Activated CD8-positive, alpha-beta memory T cell treated with anti-CD3 and anti-CD28 coated beads, Interleukin-2, amount 50 U/mL, for 4 hours (primary cell): ENCODE measurements around the gene EGFR.

ENCODE experiments used
- DNase-seq: peaks from one replicate; pipeline ENCODE4 v3.0.0-alpha.2; 2020

The EGFR gene

DNA sequence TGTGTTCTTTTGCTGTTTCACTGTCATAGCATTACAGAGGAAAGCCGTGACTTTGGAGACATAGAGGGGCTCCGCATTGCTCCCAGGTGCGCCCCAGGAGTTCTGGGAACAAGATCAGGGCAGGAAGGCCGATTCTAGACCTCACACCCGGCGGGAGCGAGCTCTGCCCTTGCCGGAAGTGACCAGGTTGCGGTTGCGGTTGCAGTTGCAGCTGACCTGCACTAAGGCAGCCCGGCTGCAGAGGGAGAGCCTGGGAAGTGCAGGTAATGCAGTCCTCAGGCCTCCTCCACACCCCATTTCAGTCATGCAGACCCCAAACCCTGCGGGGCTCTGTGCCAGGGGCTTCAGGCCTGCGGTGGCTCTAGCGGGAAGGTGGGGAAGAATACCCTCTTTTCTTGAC, 216.3 kb downstream of the EGFR start:
- DNase-seq, result no peak

DNA sequence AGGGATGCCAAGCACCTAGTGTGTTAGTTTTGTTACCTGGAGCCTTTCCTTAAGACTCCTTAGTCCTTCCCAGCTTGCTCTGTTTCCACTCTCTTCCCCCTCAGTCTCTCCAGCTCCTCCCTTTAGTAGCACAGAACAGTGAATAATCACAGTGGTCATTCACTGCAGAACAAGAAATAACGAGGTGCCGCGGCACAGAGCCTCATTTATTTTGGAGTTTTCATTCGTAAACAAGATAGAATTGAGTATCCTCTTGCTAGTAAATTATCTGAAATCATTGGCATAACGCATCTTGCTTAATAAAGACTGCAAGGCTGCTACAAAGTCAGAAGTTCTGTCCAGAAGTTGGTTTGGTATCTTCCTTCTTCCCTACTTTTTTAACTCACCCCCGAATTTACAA, 217.0 kb downstream of the EGFR start:
- DNase-seq, result no peak

DNA sequence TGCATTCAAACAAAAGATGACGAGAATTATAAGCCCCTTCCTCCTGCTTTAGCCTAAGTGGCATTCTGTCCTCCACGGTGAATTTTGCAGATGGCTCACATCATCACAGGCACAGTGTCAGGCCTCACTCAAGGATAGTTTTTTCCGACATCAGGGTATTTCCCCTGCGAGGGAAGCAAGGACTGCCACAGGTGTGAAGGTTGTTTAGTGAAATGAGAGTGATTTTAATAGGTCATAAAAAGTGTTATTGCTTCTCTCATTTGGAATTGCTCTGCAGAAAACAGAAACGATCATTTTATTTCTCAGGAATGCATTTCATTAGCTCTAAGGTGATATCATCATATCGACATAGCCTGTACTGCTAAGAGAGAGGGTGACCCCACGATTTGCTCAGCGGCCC, 217.7 kb downstream of the EGFR start:
- no peak for DNase-seq

DNA sequence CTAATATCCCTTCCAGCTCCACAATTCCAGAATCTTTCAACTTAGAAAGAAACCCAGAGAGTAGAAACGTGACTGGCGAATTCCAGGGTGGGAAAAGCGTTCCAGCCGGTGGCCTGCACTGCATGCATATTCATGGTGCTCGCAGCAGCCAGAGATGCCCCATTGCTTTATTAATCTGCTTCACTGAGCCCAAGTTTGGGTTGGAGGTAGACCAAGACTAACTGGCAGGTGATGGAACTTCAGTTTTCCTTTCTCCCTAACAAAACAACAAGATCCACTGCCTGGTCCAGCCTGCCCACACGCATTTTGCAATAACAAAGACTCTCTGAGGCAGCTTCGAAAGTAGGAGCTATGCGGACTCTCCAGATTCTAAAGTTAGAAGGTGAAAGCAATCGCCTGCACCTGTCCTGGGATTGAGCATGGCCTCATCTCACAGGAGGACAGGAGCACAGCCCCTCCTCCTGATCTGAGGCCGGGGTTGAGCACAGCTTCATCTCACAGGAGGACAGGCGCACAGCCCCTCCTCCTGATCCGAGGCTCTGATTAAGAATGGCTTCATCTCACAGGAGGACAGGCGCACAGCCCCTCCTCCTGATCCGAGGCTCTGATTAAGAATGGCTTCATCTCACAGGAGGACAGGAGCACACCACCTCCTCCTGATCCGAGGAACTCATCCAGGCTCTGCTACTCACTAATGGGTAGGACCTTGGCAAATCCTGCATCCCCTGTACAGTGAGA, 218.5 kb downstream of the EGFR start:
- DNase-seq, result no peak

DNA sequence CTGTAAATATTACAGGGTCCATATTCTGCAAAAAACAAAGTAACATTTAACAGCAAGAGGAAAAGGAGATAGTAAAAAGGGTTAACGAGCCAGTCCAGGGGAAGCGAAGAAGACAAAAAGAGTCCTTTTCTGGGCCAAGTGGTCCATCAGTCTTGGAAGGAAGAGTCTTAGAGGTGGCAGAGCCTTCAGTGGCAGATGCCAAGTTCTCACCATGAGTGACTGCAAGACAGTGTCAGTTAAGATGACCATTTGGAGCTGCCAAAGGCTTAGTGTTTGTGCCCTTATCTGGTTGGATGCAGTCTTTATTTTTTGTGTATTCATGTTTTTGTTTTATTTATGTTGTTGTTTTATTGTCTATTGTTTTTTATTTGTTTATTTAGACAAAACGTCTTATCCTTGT, 220.6 kb downstream of the EGFR start:
- no peak for DNase-seq

DNA sequence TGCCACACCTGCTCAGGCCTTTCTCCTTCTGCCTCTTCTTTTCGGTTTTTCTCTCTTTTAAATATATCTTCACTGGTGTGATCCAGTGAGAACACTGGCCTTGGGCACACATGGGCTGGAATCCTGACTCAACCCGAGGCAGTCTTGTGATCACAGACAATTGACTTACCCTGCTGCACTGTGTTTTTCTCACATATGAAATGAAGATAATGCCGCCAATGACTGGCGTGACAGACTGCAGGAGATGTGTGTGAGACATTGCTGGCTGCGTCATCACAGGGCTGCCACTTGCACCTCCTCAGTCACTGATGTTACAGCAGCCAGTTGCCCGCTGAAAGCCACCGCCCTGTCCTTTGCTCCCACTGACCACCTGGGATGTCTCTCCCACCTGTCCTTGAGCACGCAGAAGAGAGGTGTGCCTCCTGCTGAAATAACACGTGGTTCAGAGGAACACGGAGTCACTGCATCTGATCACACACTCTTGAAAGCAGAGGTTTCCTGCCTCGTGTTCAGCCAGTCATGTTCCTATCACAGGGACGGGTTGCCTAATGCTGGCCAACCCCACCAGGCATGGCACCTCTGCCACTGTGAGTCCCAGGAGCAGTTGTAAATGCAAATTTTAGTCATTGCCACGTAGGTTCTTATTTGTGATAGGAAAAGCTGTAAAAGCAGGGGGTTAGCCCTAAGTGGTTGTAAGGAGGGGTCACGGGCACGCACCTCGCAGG, 221.8 kb downstream of the EGFR start:
- DNase-seq, result no peak

DNA sequence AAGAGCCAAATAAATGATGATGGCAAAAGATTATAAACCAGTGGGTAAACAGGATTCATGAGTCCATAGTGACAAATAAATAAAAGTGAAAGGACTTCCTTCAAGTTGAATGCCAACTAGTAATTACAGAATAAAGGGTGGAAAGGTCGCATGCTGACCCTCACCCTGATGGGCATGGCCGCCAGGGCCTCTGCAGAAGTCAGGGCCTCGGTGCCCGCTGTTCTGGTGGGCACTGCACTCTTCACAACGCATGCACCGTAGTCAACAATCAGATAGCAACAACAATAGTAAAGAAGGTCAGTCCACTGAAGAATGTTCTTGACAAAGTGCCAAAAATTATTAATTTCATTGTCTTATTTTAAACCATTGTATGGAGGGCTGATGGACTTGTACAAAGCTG, 223.1 kb downstream of the EGFR start:
- no peak for DNase-seq

DNA sequence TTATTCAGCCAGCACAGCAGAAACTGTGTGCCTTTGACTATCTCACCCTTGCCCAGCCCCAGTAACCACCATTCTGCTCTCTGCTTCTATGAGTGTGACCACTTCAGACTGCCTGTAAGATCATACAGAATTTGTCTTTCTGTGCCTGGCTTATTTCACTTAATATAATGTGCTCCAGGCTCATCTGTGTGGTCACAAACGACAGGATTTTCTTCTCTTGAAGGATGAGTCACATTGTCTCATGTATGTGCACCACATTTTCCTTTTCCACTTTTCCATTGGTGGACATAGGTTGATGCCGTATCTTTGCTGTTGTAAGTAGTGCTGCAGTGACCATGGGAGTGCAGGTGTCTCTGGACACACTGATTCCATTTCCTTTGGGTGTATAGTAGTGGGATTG, 223.8 kb downstream of the EGFR start:
- DNase-seq, result no peak

DNA sequence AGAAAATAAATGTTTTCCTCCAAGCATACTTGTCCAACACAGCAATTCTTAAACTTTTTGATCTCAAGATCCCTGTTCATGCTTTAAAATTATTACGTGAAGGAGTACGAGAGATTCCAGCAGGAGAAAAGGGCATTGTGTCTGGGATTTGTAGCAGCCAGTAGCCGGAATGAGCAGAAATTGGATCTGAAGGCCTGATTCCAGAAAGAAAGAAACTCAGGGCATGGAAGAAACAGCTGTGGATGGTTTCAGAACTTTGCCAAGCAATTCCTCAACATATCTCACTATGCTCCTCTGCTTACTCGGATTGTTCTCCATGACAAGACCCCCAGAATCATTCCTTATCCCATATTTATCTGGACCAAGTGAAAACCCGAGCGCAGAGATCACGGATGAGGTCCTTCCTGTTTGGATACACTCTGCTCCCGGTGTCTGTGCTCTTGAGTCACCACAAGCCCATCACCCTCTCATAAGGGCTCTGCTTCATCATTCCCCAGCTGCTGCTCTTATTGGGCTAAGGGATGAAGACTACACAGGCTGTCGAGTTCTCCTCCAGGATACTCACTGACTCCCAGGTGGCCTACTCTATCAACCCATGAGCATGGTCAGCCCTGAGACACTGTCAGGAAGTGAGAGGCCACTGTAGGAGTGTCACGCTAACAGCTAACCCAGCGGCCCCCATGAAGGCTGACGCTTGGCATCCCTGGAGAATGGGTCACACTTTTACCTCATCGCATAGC, 225.4 kb downstream of the EGFR start:
- no peak for DNase-seq

DNA sequence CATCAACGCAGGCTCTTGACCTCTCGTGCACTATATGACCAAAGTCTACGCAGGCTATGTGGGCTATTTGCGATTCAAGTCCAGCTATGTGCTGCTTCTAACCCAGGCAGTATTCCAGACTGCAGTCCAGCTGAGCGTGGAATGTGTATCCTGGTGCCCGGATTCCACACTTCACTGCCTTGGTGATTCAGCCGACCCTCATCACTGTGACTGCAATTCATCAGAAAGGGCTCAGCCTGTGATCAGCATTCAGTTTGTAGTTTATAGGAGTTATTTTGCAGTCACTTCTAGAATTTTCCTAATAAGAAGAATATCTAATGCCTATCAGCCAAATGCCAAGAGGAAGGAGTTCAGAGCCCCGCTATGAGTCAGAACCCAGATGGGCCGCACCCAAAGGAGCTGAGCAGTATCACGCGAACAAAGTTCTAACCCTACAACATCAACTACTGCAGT, 226.5 kb downstream of the EGFR start:
- no peak for DNase-seq

DNA sequence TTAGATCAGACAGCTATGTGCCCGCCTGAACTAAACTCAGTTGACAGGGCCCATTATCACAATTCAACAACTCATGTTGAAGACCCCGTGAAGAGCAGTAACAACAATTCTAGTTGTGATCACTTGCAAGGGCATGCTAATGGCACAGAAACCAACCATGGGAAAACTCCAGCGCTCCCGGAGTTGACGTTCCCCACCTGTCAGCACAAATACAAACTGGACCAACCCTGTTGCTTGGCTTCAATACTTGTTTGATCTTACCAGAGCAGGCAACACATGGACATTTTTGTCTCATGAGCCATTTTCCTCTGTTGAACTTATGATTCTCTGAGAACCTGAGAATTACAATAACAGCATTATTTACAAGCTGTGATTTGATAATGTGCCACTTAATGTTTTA, 227.4 kb downstream of the EGFR start:
- DNase-seq, result no peak

DNA sequence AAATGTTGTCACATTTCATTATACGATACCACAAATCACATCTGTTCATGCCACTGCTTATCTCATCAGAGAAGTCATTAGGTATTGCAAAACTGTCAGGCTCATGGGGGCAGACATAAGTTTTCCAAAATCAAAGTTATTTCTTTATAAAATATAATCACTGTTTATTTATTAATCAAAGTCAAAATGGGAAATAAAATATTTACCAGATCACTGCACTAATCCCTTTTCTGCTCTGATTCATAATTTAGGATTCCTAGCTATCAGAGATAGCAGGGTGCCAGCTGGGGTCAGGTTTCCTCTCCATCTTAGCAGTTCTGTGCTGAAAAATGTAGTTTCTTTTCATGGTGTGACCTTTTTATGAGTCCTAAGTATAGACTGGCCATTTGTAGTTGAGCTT, 228.6 kb downstream of the EGFR start:
- no peak for DNase-seq

DNA sequence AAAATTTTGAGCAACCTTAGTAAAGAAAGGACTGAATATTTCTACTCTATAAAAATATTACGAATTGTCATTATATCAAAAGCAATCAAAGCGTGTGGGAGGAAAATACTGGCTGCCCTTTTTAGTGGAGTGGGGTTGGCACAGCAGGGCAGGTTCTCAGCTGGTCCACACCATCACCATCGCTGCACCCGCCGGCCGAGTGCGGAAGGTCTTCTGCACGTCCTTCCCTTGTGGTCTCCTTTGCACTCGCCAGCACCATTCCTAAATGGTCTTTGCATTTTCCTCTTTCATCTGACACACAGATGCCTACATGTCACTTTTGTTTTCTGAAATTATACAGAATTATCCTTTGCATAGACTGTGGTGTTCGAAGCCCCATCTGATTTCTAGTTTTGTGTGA, 229.7 kb downstream of the EGFR start:
- DNase-seq, result no peak

DNA sequence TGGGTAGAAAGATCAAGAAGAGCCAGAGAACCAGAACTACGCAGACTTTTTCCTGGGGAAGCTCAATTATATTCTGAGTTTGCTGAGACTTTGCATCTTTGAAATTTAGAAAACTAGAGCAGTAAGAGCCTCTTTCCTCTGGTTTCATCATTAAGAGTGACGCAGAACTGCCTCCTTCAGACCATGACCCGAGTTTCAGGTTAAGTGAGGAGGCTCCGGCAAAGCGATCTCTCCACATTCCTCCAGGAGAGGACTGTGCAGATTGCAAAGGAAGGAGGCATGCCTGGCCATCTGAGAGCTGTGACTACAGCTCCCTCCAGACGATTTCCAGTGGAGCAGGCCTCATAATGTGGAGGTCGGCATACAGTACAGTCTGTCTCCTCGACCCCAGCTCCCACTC, 230.5 kb downstream of the EGFR start:
- no peak for DNase-seq

DNA sequence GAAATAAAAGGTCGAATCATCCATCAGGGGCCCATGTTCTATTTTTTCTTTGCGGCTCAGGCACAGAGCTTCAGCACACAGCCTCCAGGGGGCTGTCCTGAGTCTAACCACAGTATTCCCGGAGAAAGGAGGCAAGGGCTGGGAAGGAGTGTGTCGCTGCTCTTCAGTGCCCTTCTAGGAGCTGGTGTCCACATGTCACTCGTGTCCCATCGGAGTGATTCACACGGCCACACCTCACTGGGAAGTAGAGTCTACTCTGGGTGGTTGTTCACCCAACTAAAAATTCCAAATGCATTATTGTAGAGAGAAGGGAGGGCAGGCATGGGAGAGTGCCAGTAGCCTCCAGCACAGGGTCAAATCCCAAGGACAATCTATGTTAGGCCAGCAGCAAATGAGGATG, 231.5 kb downstream of the EGFR start:
- DNase-seq, result no peak

DNA sequence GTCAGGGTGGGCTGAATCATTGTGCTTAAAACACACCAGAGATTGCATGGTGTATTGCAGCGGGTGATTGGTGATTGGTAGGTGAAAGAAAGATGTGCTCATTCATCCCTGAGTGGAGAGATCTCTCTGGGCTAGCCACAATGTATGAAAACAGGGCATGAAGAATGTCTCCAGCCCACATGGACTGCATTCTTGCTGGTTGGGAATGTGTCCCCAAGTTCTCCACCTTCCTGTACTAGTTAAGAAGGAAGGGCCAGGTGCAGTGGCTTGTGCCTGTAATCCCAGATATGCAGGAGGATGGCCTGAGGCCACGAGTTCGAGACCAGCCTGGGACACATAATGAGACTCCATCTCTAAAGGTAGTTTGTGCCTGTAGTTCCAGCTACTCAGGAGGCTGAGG, 232.5 kb downstream of the EGFR start:
- DNase-seq, result no peak

DNA sequence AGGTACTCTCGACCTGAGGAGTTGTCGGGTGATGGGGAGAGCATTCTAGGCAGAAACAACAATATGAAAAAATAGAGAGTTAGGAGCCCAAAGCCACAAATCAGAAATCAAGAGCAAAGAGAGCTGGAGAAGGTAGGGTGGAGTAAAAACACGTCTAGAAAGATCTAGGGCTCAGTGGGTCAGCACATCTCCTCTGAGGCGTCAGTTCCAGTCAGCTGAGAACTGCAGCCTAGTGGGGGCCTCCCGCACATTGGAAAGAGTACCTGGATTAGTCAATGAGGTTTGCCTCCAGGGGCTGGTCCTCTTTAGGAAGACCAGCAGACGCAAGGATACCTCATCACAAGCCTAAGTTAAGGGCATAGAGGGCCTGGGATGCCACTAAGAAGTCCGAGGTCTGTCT, 233.1 kb downstream of the EGFR start:
- DNase-seq, result no peak

DNA sequence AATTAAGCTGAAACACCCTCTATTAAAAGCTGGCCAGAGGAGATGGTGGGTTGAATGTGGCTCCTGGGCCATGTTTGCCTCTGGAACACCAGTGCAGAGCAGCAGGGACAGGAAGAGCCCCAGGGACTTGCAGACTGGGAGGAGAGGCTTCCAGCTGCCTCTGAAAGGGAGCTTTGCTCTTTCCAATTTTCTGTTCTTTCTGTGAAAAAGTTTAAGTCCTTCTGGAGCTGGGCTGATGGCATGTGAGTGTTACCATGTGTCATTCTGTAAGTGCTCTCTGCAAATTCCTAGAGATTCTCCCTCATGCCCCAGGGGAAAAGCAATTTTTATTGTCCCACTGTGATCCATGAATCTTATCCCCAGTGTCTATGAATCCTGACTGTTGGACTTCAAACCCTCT, 233.6 kb downstream of the EGFR start:
- DNase-seq, result no peak

DNA sequence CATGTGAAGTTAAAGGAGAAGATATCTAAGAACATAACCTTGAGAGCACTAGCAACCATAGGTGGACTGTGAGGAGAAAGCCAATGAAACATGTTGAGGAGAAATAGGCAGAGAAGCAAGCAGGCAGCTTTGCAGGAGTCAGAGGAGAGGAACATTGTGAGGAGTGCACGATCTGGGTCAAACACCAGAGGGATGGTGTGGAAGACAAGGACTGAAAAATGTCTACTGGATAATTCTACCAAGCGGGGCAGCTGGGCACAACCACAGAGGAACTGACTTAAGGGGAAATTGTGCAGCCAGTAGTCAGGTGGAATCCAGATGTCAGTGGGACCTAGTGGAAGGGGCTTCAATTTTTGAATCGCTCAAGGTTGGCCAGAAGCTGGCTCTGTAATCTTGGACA, 234.4 kb downstream of the EGFR start:
- DNase-seq, result no peak

DNA sequence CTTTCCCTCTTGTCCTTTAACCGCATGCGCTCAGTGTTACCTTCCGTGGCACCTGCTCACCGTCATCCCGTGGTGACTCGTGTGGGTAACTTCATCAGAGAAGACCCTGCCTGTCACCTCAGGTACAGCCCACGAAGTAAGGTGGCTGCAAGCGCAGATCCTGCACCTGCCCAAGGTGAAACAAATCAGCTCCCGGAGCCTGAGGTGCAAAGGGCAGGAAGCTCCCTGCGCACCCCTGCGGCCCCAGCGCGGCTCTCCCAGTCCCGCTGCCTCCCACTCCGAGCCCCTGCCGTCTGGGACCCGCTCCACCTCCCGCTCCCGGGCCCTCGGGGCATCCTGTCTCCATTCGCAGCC, 235.4 kb downstream of the EGFR start:
- no peak for DNase-seq

DNA sequence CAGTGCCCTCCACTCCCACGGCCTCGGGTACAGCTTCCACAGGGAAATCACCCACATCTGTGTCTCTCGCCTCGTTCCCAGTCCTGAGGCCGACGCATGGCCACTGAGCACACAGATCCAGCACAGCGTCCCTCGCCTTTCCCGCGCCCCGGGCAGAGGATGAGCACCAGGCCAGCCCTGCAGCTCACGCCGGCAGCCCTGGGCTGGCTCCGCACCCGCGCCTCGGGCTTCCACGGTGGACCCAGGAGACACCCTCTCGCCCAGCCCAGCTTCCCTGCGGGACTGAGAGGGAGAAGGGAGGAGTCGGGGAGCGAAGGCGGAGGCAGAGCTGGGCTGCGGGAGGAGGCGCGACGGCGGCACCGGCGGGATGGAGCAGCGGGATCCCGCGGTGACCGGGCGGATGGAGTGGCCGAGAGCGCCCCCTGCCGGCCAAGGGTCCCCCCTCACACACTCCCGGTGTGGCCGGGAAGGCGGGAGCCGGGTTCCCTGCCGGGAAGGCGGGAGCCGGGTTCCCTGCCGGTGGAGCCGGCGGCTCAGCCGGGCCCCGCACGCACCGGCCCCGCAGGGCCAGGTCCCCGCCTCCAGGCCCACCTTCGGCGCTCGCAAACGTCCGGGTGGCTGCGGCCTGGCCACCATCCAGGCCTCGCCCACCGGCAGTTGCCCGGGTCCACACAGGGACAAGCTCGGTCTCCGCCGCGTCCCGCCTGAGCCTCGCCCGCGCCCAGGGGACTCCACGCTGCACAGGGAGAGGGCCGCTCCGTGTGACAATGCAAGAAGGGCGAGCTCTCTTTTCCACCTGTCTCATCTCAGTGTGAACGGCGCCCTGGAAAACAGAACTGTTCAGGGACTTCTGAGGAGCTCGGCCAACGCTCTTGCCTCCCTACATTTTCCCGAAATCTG, 236.0 kb downstream of the EGFR start:
- peak; percentile 75 for DNase-seq

DNA sequence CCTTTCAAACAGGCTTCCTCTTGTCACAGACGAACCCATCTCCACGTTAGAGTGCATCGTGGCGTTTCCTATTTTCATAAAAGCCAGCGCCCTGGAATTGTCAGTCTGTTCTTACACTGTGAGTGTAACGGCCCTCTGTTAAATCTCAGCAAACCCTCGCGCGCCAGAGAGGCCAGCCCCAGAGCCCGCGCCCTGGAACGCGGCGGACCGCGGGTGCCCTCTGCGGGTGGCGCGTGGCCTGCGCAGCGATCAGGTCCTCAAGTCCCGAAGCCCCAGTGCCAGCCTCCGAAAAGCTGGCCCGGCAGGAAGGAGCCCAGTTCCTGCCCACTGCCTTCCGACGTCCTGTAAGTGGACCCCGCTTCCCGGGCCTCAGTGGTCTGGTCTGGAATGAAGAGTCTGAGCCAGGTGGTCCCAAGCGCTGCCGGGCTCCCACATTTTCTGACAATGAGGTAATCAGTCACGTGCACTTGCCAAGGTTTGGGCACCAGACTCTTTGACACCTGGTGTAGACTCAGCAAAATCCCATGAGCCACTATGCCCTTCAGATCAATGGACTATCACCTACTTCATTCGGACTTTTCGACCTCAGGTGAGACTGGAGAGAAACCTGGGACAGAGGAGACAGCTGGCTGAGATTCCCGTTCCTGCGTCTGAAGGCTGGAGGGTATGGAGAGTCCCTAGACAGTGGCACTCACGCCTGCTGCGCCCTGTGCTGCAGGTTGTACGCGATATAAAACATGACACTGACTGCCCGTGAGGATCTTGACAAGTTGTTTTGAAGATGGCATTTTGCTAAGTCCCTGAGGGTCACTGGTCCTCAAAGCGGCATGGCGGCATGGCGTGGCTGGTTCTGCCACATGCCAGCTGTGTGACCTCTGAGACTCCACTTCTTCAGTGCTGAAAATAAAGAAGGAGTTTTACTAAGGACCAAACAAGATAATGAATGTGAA, 237.0 kb downstream of the EGFR start:
- DNase-seq, result peak; percentile 72
